Stimulated activated CD4-positive, alpha-beta T cell treated with anti-CD3 and anti-CD28 coated beads, Interleukin-12 subunit alpha, Interleukin-12 subunit beta, amount 100 ng/mL, for 24 hours (primary cell): ENCODE measurements around the gene PSMC1.

ENCODE experiments used
- DNase-seq, 2 experiments: peaks; one replicate each; pipeline ENCODE4 v3.0.0-alpha.2; 2020; ENCODE audit warnings: low read depth in 2 of 2

Gene PSMC1

GRCh38 chr14:90302529-90303303 lies 46.4 kb downstream of the PSMC1 start:
- no peak for DNase-seq

GRCh38 chr14:90303473-90303872 lies 47.1 kb downstream of the PSMC1 start:
- DNase-seq = no peak

- DNase-seq = no peak
Observed at GRCh38 chr14:90304502-90304901, 48.1 kb downstream of the PSMC1 start.

- no peak for DNase-seq
Observed at GRCh38 chr14:90305176-90305601, 48.8 kb downstream of the PSMC1 start.

- no peak for DNase-seq
Observed at GRCh38 chr14:90308561-90308960, 52.2 kb downstream of the PSMC1 start.

- DNase-seq = no peak
Observed at GRCh38 chr14:90317286-90317685, 60.9 kb downstream of the PSMC1 start.

GRCh38 chr14:90318016-90318415 lies 61.7 kb downstream of the PSMC1 start:
- no peak for DNase-seq

- no peak for DNase-seq
Observed at GRCh38 chr14:90319173-90319572, 62.8 kb downstream of the PSMC1 start.

GRCh38 chr14:90319634-90320541 lies 63.5 kb downstream of the PSMC1 start:
- no peak for DNase-seq

GRCh38 chr14:90321891-90322290 lies 65.5 kb downstream of the PSMC1 start:
- DNase-seq = no peak
